ENCODE measurements around the gene NOP9.
A peak's percentile ranks its signal among the peaks of the same experiment; 100 is the strongest.

Gene NOP9

DNA sequence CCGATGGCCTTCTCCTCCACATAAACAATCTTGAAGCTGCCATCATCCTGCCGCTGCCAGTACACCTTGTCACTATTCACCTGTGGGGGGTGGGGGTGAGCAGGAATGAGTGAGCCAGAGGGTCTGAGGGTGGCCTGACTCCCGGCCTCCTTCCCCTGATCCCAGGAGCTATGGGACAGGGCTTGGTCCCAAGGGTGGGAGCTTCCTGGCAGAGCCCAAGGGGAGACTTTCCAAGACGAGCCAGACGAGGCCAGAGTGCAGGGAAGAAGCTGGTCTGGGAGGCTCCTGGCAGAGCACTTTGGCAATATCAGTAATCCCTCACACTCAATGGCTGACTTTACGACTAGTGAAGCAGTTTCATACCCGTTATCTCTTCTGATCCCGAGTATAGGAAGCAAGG lies 44.2 kb upstream of the NOP9 start:
- no peak overlapping the region for H3K4me3 ChIP-seq (ENCODE audit: low read length)
- no peak for DNase-seq (ENCODE audit: low read depth)
- TF ChIP-seq CTCF (conservative IDR thresholded peaks at IDR 0.05; ENCODE audit: low read length): no peak

GRCh38 chr14:24255931-24256711 lies 43.5 kb upstream of the NOP9 start:
- no peak for TF ChIP-seq CTCF (conservative IDR thresholded peaks at IDR 0.05; ENCODE audit: low read length)
- no peak for DNase-seq (ENCODE audit: low read depth)
- H3K4me3 ChIP-seq (ENCODE audit: low read length): no peak overlapping the region

DNA sequence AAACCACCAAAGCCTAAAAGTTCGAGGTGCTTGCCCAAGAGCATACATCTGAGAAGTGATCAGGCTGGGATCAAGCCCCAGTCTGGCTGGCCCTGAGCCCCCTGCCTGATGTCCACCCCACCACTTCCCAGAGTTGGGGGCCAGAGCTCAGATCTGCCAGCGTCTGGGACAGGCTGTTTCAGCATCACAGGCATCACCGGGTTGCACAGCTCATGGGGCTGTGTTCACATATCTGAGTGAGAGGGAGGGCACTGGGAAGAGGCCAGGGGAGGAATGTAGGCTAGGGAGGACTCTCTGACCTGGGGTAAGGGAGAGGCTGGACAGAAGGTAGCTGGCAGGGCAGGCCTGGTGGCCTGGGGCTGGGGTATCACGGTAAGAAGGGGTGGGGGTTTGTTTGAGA lies 42.7 kb upstream of the NOP9 start:
- H3K4me3 ChIP-seq (ENCODE audit: low read length): no peak overlapping the region
- no peak for DNase-seq (ENCODE audit: low read depth)
- TF ChIP-seq CTCF (conservative IDR thresholded peaks at IDR 0.05; ENCODE audit: low read length): no peak

DNA sequence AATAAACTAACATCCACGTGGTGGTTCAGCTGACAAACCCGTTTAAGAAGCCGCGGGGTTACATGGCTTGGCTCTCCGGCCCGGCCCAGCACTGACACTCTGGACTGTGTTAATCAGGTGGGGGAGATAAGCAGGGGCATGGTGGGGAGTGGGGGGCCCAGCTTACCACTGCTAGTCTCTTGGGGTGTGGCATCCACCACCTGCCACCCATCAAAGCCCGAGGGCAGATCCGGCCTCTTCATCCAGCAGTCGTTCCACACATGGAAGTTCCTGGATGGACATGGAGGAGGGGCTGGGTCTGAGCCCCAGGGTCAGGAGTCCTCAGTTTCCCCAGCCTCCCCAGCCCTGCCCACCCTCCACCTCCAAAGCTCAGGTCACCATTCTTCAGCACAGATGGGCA lies 41.5 kb upstream of the NOP9 start:
- no peak for DNase-seq (ENCODE audit: low read depth)
- H3K4me3 ChIP-seq (ENCODE audit: low read length): no peak overlapping the region
- no peak for TF ChIP-seq CTCF (conservative IDR thresholded peaks at IDR 0.05; ENCODE audit: low read length)

DNA sequence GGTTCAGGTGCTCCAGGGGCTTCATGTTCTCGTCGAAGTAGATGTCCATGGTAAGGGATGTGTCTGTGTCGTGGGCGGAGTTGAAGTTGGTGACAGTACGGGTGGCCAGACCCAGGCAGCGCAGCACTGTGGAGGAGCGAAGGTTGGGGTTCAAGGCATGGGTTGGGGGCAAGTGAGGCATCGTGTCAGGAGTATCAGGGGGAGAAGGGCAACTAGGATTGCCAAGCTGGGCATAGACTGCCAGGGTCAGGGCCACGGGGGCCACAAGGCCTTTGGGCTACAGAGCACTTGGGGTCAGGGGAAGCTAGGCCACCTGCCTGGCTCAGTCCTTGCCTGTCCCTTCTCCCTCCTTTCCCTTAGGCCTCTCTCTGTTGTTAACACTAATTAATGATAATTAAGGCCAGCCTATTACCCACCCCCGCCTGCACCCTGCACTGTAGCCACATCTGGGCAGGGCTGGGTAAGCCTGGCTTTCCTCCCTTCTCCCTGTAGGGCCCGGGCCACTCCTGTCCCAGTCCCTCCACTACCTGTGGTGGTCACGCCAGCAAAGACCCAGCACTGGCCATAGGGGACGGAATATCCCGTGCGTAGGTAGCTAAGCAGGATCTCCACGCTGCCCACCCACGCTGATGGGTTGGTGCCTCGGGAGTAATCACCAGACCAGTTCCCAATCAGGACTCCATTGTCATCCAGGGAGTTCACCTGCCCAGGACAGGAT lies 40.9 kb upstream of the NOP9 start:
- no peak overlapping the region for H3K4me3 ChIP-seq (ENCODE audit: low read length)
- no peak for DNase-seq (ENCODE audit: low read depth)
- no peak for TF ChIP-seq CTCF (conservative IDR thresholded peaks at IDR 0.05; ENCODE audit: low read length)

GRCh38 chr14:24259282-24260025 lies 40.2 kb upstream of the NOP9 start:
- DNase-seq (ENCODE audit: low read depth): peak; percentile 75
- no peak overlapping the region for H3K4me3 ChIP-seq (ENCODE audit: low read length)
- no peak for TF ChIP-seq CTCF (conservative IDR thresholded peaks at IDR 0.05; ENCODE audit: low read length)
